GM23338 (cell line): ENCODE data around the gene DPPA4.

Experiments
- CREB1 ChIP-seq: fragments of 250-450 bp; sonication (Bioruptor Pico); IDR thresholded peaks from 2 replicates; pipeline ENCODE4 v1.5.0; 2020; ENCODE audit warnings: low read depth, mild to moderate bottlenecking, moderate library complexity
- ETS1 ChIP-seq: IDR thresholded peaks from 2 replicates; pipeline ENCODE4 v1.6.1; 2016; ENCODE audit warnings: antibody characterized with exemption
- EZH2 ChIP-seq: fragments of 200-600 bp; sonication (generic); IDR thresholded peaks from one replicate; pipeline ENCODE4 v1.8.0; 2017; ENCODE audit warnings: antibody characterized with exemption, mild to moderate bottlenecking, low read depth; ENCODE audit not compliant: unreplicated experiment
- EZH2phosphoT487 ChIP-seq: fragments of 200-600 bp; sonication (generic); IDR thresholded peaks from one replicate; pipeline ENCODE4 v1.8.1; 2018; ENCODE audit warnings: antibody characterized with exemption; ENCODE audit not compliant: unreplicated experiment
- JUNB ChIP-seq: IDR thresholded peaks from one replicate; pipeline ENCODE4 v1.6.1; 2016; ENCODE audit warnings: antibody characterized with exemption; ENCODE audit not compliant: unreplicated experiment
- POLR2AphosphoS5 ChIP-seq: IDR thresholded peaks from 2 replicates; pipeline ENCODE4 v1.6.1; 2016; ENCODE audit warnings: antibody characterized with exemption, low read depth
- REST ChIP-seq: IDR thresholded peaks from one replicate; pipeline ENCODE4 v1.6.1; 2018; ENCODE audit warnings: antibody characterized with exemption; ENCODE audit not compliant: unreplicated experiment
- ZNF114 ChIP-seq: fragments of 250-450 bp; sonication (Bioruptor Pico); IDR thresholded peaks from 2 replicates; pipeline ENCODE4 v1.5.0; 2020; ENCODE audit warnings: mild to moderate bottlenecking, moderate library complexity
- ZNF331 ChIP-seq: fragments of 250-450 bp; sonication (Bioruptor Pico); IDR thresholded peaks from 2 replicates; pipeline ENCODE4 v1.5.0; 2020; ENCODE audit warnings: low read depth, mild to moderate bottlenecking, moderate library complexity
- TF ChIP-seq, protein P1 (sequence below), 2 experiments: fragments of 200-600 bp in 1 of 2; sonication (generic) in 1 of 2; conservative IDR thresholded peaks; 2 replicates each; pipeline versions ENCODE4 v1.5.1 to v1.6.1; 2016 to 2017; ENCODE audit warnings: antibody characterized with exemption in 2 of 2, low read depth in 2 of 2, mild to moderate bottlenecking in 2 of 2, moderate library complexity in 1 of 2

GRCh38 chr3:109384164-109384563 lies 46.8 kb upstream of the DPPA4 start:
- TF ChIP-seq, protein P1, sequence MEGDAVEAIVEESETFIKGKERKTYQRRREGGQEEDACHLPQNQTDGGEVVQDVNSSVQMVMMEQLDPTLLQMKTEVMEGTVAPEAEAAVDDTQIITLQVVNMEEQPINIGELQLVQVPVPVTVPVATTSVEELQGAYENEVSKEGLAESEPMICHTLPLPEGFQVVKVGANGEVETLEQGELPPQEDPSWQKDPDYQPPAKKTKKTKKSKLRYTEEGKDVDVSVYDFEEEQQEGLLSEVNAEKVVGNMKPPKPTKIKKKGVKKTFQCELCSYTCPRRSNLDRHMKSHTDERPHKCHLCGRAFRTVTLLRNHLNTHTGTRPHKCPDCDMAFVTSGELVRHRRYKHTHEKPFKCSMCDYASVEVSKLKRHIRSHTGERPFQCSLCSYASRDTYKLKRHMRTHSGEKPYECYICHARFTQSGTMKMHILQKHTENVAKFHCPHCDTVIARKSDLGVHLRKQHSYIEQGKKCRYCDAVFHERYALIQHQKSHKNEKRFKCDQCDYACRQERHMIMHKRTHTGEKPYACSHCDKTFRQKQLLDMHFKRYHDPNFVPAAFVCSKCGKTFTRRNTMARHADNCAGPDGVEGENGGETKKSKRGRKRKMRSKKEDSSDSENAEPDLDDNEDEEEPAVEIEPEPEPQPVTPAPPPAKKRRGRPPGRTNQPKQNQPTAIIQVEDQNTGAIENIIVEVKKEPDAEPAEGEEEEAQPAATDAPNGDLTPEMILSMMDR (conservative IDR thresholded peaks at IDR 0.05; ENCODE audit: low read depth in 2 of 2) = no peak
- TF ChIP-seq REST (no peak), EZH2 (no peak), POLR2AphosphoS5 (no peak), ETS1 (no peak), EZH2phosphoT487 (no peak), ZNF331 (no peak), JUNB (no peak), CREB1 (CRISPR knock-in tag) (no peak), ZNF114 (CRISPR knock-in tag) (no peak)
